ENCODE data around the gene TMEM234.

Gene TMEM234

GRCh38 chr1:32232558-32233304 is 10.6 kb upstream of the TMEM234 start:
- no peak for DNase-seq (ENCODE audit: extremely low read depth, low read depth)
- no peak for TF ChIP-seq CTCF (IDR thresholded peaks at IDR 0.05; ENCODE audit: low read depth, low read length)

GRCh38 chr1:32231843-32232432 is 9.8 kb upstream of the TMEM234 start:
- TF ChIP-seq CTCF (IDR thresholded peaks at IDR 0.05; ENCODE audit: low read depth, low read length), result no peak
- no peak for DNase-seq (ENCODE audit: extremely low read depth, low read depth)

GRCh38 chr1:32228771-32229170 is 6.6 kb upstream of the TMEM234 start:
- TF ChIP-seq CTCF (IDR thresholded peaks at IDR 0.05; ENCODE audit: low read depth, low read length), result no peak
- DNase-seq (ENCODE audit: extremely low read depth, low read depth), result no peak

GRCh38 chr1:32224285-32224684 is 2.1 kb upstream of the TMEM234 start:
- no peak for DNase-seq (ENCODE audit: extremely low read depth, low read depth)
- TF ChIP-seq CTCF (IDR thresholded peaks at IDR 0.05; ENCODE audit: low read depth, low read length), result no peak

- no peak for DNase-seq (ENCODE audit: extremely low read depth, low read depth)
- TF ChIP-seq CTCF (IDR thresholded peaks at IDR 0.05; ENCODE audit: low read depth, low read length), result no peak
These were observed 1.5 kb upstream of the TMEM234 start for GRCh38 chr1:32223683-32224082.

- no peak for TF ChIP-seq CTCF (IDR thresholded peaks at IDR 0.05; ENCODE audit: low read depth, low read length)
- DNase-seq (ENCODE audit: extremely low read depth, low read depth), result no peak
These were observed 573 bp downstream of the TMEM234 start for GRCh38 chr1:32221581-32221979.

GRCh38 chr1:32220746-32221580 is 1.2 kb downstream of the TMEM234 start:
- no peak for TF ChIP-seq CTCF (IDR thresholded peaks at IDR 0.05; ENCODE audit: low read depth, low read length)
- DNase-seq (ENCODE audit: extremely low read depth, low read depth), result no peak

All from AG09319 (cell line).